HG03521 (cell line): ENCODE data around the gene PCED1A.
A peak's percentile ranks its signal among the peaks of the same experiment; 100 is the strongest.

Experiments
- ATAC-seq: cut with Tn5 transposase; IDR thresholded peaks from one replicate; pipeline ENCODE4 v1.9.1; 2021; ENCODE audit warnings: mild to moderate bottlenecking, moderate library complexity; ENCODE audit not compliant: unreplicated experiment

The PCED1A gene, protein sequence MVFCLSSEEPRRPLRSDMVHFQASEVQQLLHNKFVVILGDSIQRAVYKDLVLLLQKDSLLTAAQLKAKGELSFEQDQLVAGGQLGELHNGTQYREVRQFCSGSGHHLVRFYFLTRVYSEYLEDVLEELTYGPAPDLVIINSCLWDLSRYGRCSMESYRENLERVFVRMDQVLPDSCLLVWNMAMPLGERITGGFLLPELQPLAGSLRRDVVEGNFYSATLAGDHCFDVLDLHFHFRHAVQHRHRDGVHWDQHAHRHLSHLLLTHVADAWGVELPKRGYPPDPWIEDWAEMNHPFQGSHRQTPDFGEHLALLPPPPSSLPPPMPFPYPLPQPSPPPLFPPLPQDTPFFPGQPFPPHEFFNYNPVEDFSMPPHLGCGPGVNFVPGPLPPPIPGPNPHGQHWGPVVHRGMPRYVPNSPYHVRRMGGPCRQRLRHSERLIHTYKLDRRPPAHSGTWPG

DNA sequence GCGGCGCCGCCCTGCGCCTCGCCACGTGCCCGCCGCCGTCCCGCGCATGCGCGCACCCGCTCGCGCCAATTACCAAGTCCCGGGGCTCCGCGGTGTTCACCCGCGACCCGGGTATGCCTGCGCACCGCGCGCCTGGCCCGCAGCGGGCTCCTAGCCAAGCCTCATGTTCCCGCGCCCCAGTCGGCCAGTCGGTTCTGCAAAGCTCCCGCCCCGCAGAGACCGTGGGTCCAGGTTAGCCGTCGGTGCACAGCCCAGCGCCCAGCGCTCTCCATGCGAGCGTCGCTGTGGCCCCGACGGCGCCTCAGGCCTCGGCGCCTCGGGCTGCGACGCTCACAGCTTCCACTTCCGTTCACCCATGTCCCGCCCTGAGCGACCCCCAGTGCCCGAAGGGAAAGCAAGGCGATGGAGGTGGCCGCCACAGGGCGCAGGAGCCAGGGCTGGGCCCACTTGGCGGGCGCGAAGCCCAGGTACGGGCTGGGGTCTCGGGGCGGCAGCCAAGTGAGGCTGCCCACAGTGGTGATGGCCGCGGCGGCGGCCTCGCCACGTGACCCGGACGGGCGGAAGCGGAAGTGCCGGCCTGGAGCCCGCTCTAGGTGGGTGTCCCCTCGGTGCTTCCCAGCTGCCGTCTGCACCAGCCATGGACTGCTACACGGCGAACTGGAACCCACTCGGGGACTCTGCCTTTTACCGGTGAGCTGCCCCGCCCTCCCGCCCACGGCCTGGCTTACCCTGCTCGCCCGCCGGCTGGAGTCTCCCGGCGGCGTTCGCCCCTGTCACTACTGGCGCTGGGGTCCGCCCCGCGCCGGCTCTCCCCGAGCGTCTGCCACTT is at the start of gene PCED1A, which contains the start of gene VPS16:
Gene PCED1A (minus strand): TSS at position 518 of the 829 bp plus-strand sequence. CDS start 743 bp downstream, outside the sequence.
Gene VPS16 (plus strand): TSS at position 608 of the 829 bp plus-strand sequence. CDS start 30 bp downstream, at position 638.
- peak; percentile 94 for ATAC-seq

DNA sequence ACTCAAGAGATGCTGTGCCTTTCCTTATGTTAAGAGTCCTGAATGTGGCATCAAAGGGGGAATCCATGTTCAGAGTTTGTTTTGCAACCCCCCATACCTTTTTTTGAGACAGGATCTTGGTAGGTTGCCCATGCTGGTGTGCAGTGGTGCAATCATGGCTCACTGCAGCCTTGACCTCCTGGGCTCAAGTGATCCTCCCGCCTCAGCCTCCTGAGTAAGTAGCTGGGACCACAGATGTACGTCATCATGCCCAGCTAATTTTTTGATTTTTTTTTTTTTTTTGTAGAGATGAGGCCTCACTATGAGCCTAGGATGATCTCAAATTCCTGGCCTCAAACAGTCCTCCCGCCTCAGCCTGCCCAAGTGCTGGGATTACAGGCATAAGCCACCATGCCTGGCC is 49.3 kb upstream of the PCED1A start:
- ATAC-seq = no peak

DNA sequence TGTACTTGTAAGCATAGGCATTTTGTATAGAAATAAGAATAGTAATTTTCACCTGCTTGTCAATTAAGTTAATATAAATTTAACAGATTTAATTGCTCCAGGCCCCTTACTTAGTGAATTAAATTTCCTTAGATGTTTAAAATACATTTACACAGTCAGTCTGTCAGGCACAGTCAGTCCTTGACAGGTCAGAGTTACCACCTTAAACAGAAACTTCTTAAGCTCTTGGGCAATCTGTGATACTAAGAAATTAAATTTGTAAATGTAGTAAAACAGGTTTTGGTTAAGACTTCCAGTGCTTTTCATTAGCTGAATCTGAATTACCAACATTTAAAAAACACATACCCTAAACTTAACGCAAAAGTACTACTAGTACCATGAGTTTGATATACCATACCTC is 48.8 kb upstream of the PCED1A start:
- ATAC-seq = no peak

DNA sequence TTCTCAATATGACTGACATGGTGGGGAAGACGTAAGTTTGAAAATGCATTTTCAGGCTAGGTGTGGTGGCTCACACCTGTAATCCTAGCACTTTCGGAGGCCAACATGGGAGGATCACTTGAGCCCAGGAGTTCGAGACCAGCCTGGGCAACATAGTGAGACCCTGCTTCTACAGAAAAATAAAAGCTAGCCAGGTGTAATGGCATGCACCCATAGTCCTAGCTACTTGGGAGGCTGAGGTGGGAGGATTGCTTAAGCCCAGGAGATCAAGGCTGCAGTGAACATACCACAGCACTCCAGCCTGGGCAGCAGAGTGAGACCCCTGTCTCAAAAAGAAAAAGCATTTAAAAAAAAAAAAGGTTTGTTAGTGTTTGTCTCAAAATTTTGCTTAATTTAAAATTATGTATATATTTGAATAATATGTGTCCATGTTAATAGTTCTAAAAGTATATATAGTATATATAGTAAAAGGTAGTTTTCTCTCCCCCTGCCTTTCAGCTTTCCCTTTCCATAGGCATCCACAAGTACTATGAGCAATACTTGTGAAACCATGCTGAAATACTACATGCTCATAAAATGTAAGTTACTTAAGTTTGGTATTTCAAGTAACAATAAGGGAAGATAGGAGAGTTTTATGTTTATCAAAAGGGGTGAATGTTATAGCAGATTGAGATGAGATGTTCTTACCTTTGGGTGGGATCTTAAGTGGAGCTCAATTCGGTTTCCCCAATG is 47.9 kb upstream of the PCED1A start:
- no peak for ATAC-seq

DNA sequence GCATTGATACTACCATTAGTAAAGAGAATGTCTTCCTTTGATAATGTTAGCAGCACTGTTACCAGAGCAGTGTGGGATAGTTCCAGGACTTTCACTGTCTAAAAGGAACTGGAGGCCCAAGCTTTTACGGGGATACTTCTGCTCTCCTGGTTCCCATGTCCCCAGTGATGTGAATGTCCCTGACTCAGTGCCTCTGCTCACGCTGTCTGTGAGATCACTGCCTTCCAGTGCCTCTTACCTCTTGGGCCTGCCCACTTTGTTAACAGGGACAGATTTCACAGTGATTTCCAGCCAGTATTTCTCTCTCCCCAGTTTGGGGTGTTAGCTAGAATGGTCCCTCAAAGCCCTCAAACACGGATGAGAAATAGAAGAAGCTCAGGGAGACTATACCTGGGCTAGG is 47.3 kb upstream of the PCED1A start:
- no peak for ATAC-seq

DNA sequence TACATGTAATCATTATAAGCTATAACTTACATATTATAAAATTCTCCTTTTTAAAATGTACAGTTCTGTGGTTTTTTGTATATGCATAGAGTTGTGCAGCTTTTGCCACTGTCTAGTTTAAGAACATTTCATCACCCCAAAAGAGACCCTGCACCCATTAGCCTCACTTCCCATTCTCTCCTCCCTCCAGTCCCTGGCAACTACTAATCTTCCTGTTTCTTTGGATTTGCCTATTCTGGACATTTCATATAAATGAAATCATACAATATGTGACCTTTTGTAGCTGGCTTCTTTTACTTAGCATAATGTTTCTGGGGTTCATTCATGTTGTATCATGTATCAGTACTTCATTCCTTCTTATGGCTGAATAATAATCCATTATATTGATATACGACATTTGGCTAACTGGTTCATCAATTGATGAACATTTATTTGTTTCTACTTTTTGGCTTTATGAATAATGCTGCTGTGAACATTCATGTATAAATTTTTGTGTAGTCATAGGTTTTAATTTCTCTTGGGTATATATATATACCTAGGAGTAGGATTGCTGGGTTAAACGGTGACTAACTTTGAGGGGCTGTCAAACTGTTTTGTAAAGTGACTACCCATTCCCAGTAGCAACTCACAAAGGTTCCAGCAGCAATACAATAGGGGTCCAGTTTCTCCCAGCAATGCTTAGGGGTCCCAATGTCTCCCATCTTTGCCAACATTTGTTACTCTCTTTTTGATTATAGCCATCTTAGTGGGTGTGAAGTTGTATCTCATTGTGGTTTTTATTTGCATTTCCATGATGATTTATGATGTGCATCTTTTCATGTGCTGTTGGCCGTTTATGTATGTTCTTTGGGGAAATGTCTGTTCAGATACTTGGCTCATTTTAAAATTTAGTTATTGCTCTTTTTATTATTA is 43.5 kb upstream of the PCED1A start:
- ATAC-seq = no peak

DNA sequence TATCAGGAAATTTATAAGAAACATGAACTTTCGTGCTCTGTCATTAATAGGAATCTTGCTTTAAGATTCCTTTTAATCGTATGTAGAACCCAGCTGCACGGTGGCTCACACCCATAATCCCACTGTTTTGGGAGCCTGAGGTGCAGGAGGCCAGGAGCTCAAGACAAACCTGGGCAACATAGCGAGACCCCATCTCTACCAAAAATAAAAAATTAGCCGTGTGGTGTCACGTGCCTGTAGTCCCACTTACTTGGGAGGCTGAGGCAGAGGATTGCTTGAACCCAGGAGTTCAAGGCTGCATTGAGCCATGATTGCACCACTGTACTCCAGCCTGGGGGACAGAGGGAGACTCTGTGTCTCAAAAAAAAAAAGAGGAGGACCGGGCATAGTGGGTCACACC is 40.2 kb upstream of the PCED1A start:
- no peak for ATAC-seq

DNA sequence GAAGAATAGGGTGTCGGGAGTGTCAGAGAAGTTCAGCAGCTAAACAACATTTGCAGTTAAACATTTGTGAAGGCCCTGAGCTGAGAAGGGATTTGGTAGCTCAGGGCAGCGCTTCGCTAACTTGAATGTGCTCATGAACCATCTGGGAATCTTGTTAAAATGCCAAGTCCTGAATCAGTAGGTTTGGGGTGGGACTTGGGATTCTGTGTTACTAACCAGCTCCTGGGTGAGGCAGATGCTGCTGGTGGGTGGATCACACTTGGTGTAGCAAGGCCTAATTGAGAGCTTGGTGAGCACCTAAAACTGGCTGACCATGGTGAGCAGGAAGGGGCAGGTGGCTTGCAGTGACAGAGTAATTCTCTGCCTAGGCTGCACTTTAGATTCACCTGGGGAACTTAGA is 38.7 kb upstream of the PCED1A start:
- no peak for ATAC-seq

DNA sequence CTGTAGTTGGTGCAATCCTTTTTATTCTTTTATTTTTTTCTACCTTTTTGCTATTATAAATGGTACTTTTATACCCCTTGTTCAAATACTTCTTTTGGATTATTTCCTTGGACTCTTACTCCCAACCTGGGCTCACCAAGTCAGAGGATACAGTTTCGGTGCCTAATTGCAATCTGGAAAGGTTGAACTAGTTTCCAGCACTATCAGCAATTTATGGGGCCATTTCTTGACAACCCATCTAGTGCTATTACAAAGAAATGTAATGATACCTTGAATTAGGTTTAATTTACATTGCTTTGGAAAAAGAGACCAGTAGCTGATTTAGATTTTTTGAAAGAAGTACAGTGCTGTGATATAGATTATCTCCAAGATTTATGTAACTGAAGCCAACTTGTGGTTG is 38.1 kb upstream of the PCED1A start:
- no peak for ATAC-seq

DNA sequence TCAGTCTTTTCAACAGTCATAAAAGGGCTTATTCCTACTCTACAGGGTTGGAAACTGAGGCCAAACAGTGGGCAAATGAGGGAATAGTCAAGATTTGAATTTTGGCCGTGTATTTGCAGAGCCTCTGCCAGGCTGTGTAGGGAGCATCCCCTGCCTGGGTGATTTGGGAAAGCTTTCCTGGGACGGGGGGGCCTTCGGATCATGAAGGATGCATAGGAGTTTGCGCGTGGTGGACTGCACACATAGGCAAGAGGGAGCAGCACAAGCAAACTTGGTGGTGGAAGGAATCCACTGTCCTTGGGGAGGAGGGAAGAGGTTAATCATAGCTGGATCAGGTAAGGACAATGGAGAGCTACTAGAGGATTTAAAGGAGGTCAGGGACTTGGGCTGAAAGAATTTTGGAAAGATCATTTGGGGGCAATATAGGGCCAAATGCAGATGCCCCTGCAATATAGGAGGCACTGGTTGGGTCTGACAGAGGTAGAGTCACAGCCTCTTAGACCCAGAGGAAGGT is 35.3 kb upstream of the PCED1A start:
- no peak for ATAC-seq

DNA sequence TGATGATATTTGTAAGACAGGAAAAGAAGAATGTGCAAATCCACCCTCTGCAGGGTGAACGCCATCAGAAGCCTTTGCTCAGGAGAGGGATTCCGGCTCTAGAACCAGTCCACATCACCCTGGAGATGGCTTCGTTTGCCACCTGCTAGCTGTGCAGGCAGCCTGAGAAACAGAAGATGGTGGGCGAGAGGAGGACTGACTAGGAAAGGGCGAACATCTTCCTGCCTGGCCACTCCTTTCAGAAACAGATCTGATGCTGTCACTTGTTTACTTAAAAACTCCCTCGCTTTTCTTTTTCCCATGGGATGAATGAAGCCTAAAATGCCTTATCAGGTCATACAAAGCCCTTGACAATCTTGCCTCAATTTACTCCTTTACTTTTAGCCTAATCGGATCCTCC is 34.0 kb upstream of the PCED1A start:
- ATAC-seq = no peak

DNA sequence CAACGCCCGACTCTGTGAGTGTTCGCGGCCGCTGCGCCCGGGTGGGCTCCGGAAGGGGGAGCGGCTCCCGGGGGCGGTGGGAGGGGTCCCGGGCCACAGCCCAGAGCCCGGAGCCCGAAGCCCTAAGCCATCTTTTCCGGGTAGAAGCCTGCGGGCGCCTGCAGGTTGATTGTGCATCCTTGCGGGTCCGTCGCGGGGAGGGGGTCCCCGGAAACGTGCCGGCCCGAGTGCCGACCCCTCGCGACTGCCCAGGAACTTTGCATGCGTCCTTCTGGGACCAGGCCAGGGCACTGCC is 33.2 kb upstream of the PCED1A start:
- ATAC-seq = peak; percentile 37

DNA sequence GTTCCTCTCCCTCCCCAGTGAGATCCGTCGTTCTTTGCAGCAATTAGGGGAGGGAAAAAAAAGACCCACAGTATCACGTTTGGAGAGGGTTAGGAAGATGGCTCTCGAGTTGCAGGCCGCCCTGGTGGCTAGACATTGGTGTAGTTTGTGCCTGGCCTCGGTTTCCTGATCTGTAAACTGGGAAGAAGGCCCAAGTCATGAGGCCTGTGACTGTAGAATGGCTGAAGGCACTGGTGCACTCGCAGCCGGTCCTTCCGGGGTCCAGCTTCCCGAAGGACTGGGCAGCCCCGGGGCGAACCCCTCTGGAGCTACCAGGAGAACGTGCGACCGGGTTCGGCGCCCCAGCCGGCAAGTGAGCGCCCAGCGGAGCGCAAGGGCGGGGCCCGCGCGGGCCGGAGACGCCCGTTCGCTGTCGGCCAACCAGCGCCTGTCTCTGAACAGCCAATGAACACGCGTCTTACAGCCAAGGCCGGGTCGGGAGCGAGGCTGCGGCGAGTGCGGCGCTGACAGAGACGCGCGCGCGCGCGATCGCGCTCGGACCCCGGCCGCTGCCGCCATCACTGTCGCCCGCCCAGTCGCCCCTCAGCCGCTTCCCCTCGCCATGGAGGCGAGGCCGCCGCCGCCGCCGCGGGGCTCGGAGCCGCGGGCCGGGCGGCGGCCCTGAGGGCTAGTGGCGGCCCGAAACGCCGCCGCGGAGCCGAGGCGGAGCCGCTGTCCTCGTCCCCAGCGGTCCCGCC is 32.7 kb upstream of the PCED1A start, which contains the start of gene PTPRA:
Gene PTPRA (plus strand): TSS at position 472 of the 737 bp plus-strand sequence. CDS start 90,797 bp downstream, outside the sequence.
- ATAC-seq = peak; percentile 94

DNA sequence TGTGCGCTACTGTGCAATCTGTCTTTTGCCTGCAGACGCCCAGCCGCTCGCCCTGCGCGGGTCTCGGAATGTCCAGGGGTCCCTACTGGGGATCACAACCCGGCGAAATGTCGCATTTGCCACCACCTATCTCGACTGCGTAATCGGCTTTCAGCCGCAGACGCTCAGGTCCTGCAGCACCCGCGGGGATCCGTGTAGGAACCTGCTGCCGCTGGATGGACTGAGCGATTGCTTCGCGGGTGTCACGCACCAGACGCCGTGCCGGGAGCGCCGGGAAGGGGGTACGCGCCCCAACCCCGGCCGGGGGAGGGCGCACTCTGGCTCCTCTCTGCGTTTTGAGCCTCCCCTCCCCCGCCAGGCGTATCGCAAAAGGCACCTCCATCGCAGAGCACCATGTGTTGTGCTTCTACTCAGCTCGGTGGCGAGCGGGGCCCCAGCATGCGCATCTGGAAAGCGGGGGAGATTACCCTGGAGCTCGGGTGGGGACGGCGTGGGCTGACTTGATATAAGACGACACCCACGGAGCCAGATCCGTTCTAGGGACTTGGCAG is 32.1 kb upstream of the PCED1A start:
- peak; percentile 8 for ATAC-seq

DNA sequence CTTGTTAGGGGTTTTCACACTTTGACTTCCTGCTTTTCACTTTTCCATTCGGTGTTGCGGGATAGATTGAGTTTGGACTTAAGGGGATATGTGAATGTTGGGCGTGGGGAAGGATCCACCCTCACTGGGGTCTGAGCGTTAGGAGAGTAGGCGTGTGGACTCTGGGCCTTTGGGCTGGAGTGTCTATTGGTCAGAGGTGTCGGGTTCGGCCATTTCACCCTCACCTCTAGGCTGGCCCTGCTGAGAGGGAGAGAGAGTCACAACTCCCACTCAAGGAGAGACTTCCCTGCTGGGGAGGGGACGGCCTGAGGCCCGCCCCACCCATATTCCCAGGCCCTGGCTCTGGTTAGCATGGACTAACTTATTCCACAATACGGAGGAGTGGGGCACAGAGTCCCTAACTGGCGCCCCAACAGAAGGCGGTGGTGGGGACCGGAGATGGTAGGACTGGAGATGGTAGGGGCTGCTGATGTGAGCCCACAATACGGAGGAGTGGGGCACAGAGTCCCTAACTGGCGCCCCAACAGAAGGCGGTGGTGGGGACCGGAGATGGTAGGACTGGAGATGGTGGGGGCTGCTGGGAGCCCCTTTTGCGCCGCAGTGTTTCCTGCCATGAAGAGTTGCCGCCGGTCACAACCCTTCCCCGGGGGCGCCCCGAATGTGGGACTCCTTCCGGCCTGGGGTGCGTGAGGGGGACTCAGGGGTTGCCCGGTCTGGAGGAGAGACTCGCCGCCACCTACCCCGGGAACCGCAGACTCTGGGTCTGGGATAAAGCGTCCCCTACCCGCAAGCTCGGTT is 31.4 kb upstream of the PCED1A start:
- peak; percentile 1 for ATAC-seq

DNA sequence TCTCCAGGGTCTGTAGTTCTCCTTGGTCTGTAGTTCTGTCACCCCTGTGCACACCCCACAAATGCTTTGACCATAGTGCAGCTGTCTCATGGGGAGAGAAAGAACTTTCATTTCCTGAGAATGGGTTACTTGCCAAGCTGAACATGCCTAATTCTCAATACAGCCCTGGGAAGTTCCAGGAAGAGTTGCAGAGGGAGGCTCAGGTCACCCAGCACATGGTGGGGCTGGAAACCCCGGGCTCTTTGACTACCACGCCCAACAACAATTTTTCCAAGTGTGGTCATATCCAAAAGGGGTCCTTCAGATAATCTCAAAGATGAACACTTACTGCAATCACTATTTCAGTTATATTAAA is 30.6 kb upstream of the PCED1A start:
- ATAC-seq = no peak

DNA sequence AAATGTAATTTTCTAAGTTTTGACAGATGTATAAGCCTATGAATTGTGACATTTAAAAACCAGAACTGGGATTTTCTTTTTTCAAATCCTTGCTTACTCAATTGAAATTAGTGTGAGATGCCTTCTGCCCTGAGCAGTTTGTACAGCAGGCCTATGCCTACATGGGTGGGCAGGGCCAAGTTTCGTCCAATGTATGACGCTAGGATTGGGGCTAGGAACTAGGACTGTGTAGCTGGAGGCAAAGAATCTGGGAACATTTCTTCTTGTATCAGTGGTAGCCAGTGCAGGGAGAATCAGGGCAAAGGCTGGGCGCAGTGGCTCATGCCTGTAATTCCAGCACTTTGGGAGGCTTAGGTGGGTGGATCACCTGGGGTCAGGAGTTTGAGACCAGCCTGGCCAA is 28.9 kb upstream of the PCED1A start:
- no peak for ATAC-seq
